Endothelial cell of umbilical vein (primary cell): Measurements from ENCODE around the gene CLCNKA.

Source experiments
- MYC ChIP-seq: IDR thresholded peaks from one replicate; pipeline ENCODE4 v1.6.1; 2011; ENCODE audit warnings: mild to moderate bottlenecking, low read depth, low read length
- TF ChIP-seq, protein P1 (sequence below), 2 donors: IDR thresholded peaks; 1 replicate in 1 of 2; 2 replicates in 1 of 2; pipeline ENCODE4 v1.5.1; 2011; ENCODE audit warnings: low read length in 2 of 2, mild to moderate bottlenecking in 2 of 2, moderate library complexity in 2 of 2, control low read depth in 1 of 2, inconsistent platforms in 1 of 2, low read depth in 1 of 2; ENCODE audit not compliant: insufficient read depth in 1 of 2; ENCODE audit errors: extremely low read depth in 1 of 2

DNA sequence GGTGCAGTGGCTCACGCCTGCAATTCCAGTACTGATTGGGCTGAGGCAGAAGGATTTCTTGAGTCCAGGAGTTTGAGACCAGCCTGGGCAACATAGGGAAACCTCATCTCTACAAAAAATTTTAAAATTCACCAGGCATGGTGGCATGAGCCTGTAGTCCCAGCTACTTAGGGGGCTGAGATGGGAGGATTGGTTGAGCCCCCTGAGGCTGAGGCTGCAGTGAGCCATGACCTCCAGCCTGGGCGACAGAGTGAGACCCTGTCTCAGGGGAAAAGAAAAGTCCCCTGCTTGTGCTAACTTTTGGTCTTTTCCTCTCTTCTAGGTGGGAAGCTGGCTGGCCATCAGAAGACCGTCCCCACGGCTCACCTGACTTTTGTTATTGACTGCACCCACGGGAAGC lies 16.2 kb upstream of the CLCNKA start:
- TF ChIP-seq MYC: no peak
- TF ChIP-seq, protein P1, sequence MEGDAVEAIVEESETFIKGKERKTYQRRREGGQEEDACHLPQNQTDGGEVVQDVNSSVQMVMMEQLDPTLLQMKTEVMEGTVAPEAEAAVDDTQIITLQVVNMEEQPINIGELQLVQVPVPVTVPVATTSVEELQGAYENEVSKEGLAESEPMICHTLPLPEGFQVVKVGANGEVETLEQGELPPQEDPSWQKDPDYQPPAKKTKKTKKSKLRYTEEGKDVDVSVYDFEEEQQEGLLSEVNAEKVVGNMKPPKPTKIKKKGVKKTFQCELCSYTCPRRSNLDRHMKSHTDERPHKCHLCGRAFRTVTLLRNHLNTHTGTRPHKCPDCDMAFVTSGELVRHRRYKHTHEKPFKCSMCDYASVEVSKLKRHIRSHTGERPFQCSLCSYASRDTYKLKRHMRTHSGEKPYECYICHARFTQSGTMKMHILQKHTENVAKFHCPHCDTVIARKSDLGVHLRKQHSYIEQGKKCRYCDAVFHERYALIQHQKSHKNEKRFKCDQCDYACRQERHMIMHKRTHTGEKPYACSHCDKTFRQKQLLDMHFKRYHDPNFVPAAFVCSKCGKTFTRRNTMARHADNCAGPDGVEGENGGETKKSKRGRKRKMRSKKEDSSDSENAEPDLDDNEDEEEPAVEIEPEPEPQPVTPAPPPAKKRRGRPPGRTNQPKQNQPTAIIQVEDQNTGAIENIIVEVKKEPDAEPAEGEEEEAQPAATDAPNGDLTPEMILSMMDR (IDR thresholded peaks at IDR 0.05; ENCODE audit: extremely low read depth in 1 of 2, insufficient read depth in 1 of 2, low read depth in 1 of 2, low read length in 2 of 2): no peak
